ENCODE results near the gene ERC1.
"Not testable (repeated sequence)": the region's sequence is repeated elsewhere in the genome, so short reads cannot be mapped to it uniquely, and the experiment has no call there.

Gene ERC1

GRCh38 chr12:1332327-1332726 lies 341.3 kb downstream of the ERC1 start:
- no peak for DNase-seq

GRCh38 chr12:1338483-1339177 lies 347.6 kb downstream of the ERC1 start:
- no peak for DNase-seq

GRCh38 chr12:1339178-1339541 lies 348.1 kb downstream of the ERC1 start:
- DNase-seq, result not testable (repeated sequence)

- no peak for DNase-seq
These were observed 348.7 kb downstream of the ERC1 start for GRCh38 chr12:1339618-1340319.

GRCh38 chr12:1341270-1341669 lies 350.2 kb downstream of the ERC1 start:
- DNase-seq, result not testable (repeated sequence)

- no peak for DNase-seq
These were observed 352.4 kb downstream of the ERC1 start for GRCh38 chr12:1343422-1343821.

- no peak for DNase-seq
These were observed 353.2 kb downstream of the ERC1 start for GRCh38 chr12:1344245-1344644.

GRCh38 chr12:1346126-1346525 lies 355.1 kb downstream of the ERC1 start:
- DNase-seq, result no peak

- no peak for DNase-seq
These were observed 356.3 kb downstream of the ERC1 start for GRCh38 chr12:1347294-1347693.

- no peak for DNase-seq
These were observed 357.6 kb downstream of the ERC1 start for GRCh38 chr12:1348606-1349005.

GRCh38 chr12:1350055-1350933 lies 359.3 kb downstream of the ERC1 start:
- DNase-seq, result no peak

- DNase-seq, result no peak
These were observed 359.9 kb downstream of the ERC1 start for GRCh38 chr12:1350934-1351240.

- DNase-seq, result no peak
These were observed 360.9 kb downstream of the ERC1 start for GRCh38 chr12:1351926-1352325.

GRCh38 chr12:1353451-1353850 lies 362.4 kb downstream of the ERC1 start:
- DNase-seq, result no peak

GRCh38 chr12:1355396-1355795 lies 364.4 kb downstream of the ERC1 start:
- DNase-seq, result no peak

- not testable (repeated sequence) for DNase-seq
These were observed 364.8 kb downstream of the ERC1 start for GRCh38 chr12:1355871-1356270.

GRCh38 chr12:1356285-1356684 lies 365.3 kb downstream of the ERC1 start:
- no peak for DNase-seq

- no peak for DNase-seq
These were observed 366.1 kb downstream of the ERC1 start for GRCh38 chr12:1357171-1357570.

- DNase-seq, result no peak
These were observed 366.7 kb downstream of the ERC1 start for GRCh38 chr12:1357711-1358110.

- DNase-seq, result no peak
These were observed 369.6 kb downstream of the ERC1 start for GRCh38 chr12:1360441-1361210.

GRCh38 chr12:1362143-1362662 lies 371.2 kb downstream of the ERC1 start:
- no peak for DNase-seq

GRCh38 chr12:1365703-1366102 lies 374.7 kb downstream of the ERC1 start:
- no peak for DNase-seq

Measured in CD4-positive, alpha-beta T cell treated with Interleukin-17A for 4 hours (primary cell).